HCT116 (cell line): ENCODE results near the gene CSNK2A2. TPM values are rescaled to one million over a fixed set of nuclear protein-coding genes. Genes with fewer than 3 reads are reported as not detected.
A peak's percentile ranks its signal among the peaks of the same experiment; 100 is the strongest.

Source experiments
- ATAC-seq: fragments of 200-7000 bp; cut with Tn5 transposase; 2 replicates; pipeline ENCODE4 v1.9.1; 2020; ENCODE audit warnings: mild to moderate bottlenecking, moderate library complexity
- BruUV-seq: library from RNA; stranded (reverse); fragments of 400-500 nt; replicated peaks from 2 replicates; lab custom pipeline; 2021; lab: Mats Ljungman, UMichigan
- CTCF ChIA-PET: fragments of 300-600 bp; sonication (Branson Sonifier 250); formaldehyde crosslinking; loops from one replicate; lab custom pipeline; 2021; ENCODE audit warnings: antibody characterized with exemption; lab: Charles Lee
- POLR2A ChIA-PET: fragments of 300-600, 350-600 bp; sonication (Branson Sonifier 250); formaldehyde crosslinking; loops from one replicate; lab custom pipeline; 2021; ENCODE audit warnings: antibody characterized with exemption; lab: Charles Lee
- RAD21 ChIA-PET, 2 experiments: fragments of 300-600 bp; sonication (Branson Sonifier 250); formaldehyde crosslinking; loops; one replicate each; lab custom pipeline; 2023; ENCODE audit warnings: low total read pairs in 2 of 2; ENCODE audit not compliant: uncharacterized antibody in 2 of 2, unreplicated experiment in 2 of 2, low non-redundant PET in 1 of 2; lab: Charles Lee
- DNase-seq: peaks from one replicate; pipeline ENCODE4 v3.0.0-alpha.2; 2010; ENCODE audit warnings: low read depth, low spot score
- H2AFZ ChIP-seq: fragments of 200-600 bp; shearing (Covaris generic), sonication (generic); 2 replicates; pipeline ENCODE4 v1.6.1; 2017; ENCODE audit warnings: low read depth, mixed run types, mixed read lengths, antibody characterized with exemption, low read length; ENCODE audit not compliant: poor library complexity, severe bottlenecking
- H3K27ac ChIP-seq: 2 replicates; pipeline ENCODE4 v1.5.1; 2012; ENCODE audit warnings: low read depth, low read length
- H3K27me3 ChIP-seq: fragments of 200-600 bp; sonication (generic); 2 replicates; pipeline ENCODE4 v1.6.1; 2016; ENCODE audit warnings: mixed run types, low read length, mixed read lengths; ENCODE audit not compliant: insufficient read depth
- H3K36me3 ChIP-seq, 2 experiments: fragments of 200-500 bp in 1 of 2; fragments of 200-600 bp in 1 of 2; sonication (Bioruptor generic) in 1 of 2; sonication (generic) in 1 of 2; 2 replicates each; pipeline versions ENCODE4 v1.5.1 to v1.6.1; 2014 to 2016; ENCODE audit warnings: low read length in 2 of 2, inconsistent platforms in 1 of 2, mixed read lengths in 1 of 2, mixed run types in 1 of 2; ENCODE audit not compliant: insufficient read depth in 2 of 2, control insufficient read depth in 1 of 2
- H3K4me1 ChIP-seq, 2 experiments: fragments of 200-600 bp in 1 of 2; sonication (generic) in 1 of 2; 2 replicates each; pipeline versions ENCODE4 v1.5.1 to v1.6.1; 2012 to 2017; ENCODE audit warnings: low read length in 2 of 2, inconsistent platforms in 1 of 2, mild to moderate bottlenecking in 1 of 2, mixed read lengths in 1 of 2, mixed run types in 1 of 2, moderate library complexity in 1 of 2; ENCODE audit not compliant: insufficient read depth in 2 of 2, control insufficient read depth in 1 of 2
- H3K4me2 ChIP-seq: fragments of 200-600 bp; sonication (generic); 2 replicates; pipeline ENCODE4 v1.6.1; 2017; ENCODE audit warnings: mixed run types, low read length, mixed read lengths
- H3K4me3 ChIP-seq, 2 experiments: fragments of 200-600 bp in 1 of 2; sonication (generic) in 1 of 2; replicated peaks in 1 of 2; 2 replicates each; pipeline ENCODE4 v1.5.1; 2011 to 2016; ENCODE audit warnings: low read length in 2 of 2, control low read depth in 1 of 2, low read depth in 1 of 2, mild to moderate bottlenecking in 1 of 2, mixed read lengths in 1 of 2, mixed run types in 1 of 2
- H3K79me2 ChIP-seq: fragments of 200-600 bp; sonication (generic); 2 replicates; pipeline ENCODE4 v1.6.1; 2017; ENCODE audit warnings: mild to moderate bottlenecking, mixed run types, low read length, moderate library complexity, mixed read lengths; ENCODE audit not compliant: insufficient read depth
- H3K9ac ChIP-seq: fragments of 200-600 bp; sonication (generic); 2 replicates; pipeline ENCODE4 v1.6.1; 2016; ENCODE audit warnings: low read length, mixed read lengths
- H3K9me2 ChIP-seq: fragments of 200-600 bp; sonication (generic), shearing (Covaris generic); 2 replicates; pipeline ENCODE4 v1.6.1; 2017; ENCODE audit warnings: mixed run types, mild to moderate bottlenecking, moderate library complexity; ENCODE audit not compliant: insufficient read depth
- H3K9me3 ChIP-seq, 2 experiments: fragments of 200-500 bp in 1 of 2; fragments of 200-600 bp in 1 of 2; sonication (Bioruptor generic) in 1 of 2; sonication (generic) in 1 of 2; 2 replicates each; pipeline ENCODE4 v1.6.1; 2014 to 2017; ENCODE audit warnings: low read length in 2 of 2, mixed read lengths in 2 of 2, inconsistent platforms in 1 of 2, low read depth in 1 of 2, mild to moderate bottlenecking in 1 of 2, mixed run types in 1 of 2, moderate library complexity in 1 of 2; ENCODE audit not compliant: control insufficient read depth in 1 of 2, insufficient read depth in 1 of 2
- H4K20me1 ChIP-seq: fragments of 200-600 bp; sonication (generic), shearing (Covaris generic); 2 replicates; pipeline ENCODE4 v1.6.1; 2017; ENCODE audit warnings: mixed run types, mild to moderate bottlenecking, moderate library complexity; ENCODE audit not compliant: insufficient read depth
- ATF3 ChIP-seq: IDR thresholded peaks from 2 replicates; pipeline ENCODE4 v1.6.1; 2012
- CEBPB ChIP-seq: IDR thresholded peaks from 2 replicates; pipeline ENCODE4 v1.6.1; 2012; ENCODE audit warnings: low read depth
- EGR1 ChIP-seq: IDR thresholded peaks from 2 replicates; pipeline ENCODE4 v1.6.1; 2012; ENCODE audit warnings: low read depth
- ELF1 ChIP-seq: IDR thresholded peaks from 2 replicates; pipeline ENCODE4 v1.6.1; 2012; ENCODE audit warnings: low read depth, borderline replicate concordance
- EZH2 ChIP-seq: fragments of 200-600 bp; sonication (generic); IDR thresholded peaks from 2 replicates; pipeline ENCODE4 v1.6.1; 2017; ENCODE audit warnings: antibody characterized with exemption, mixed run types
- EZH2phosphoT487 ChIP-seq: fragments of 200-600 bp; IDR thresholded peaks from 2 replicates; pipeline ENCODE4 v1.6.1; 2018; ENCODE audit warnings: antibody characterized with exemption, borderline replicate concordance
- JUND ChIP-seq: IDR thresholded peaks from 2 replicates; pipeline ENCODE4 v1.6.1; 2012
- POLR2A ChIP-seq: IDR thresholded peaks from 2 replicates; pipeline ENCODE4 v1.7.0; 2011; ENCODE audit warnings: borderline replicate concordance; ENCODE audit not compliant: insufficient read depth, insufficient read length; ENCODE audit errors: extremely low read depth
- RAD21 ChIP-seq: IDR thresholded peaks from 2 replicates; pipeline ENCODE4 v1.6.1; 2012; ENCODE audit warnings: low read depth, mild to moderate bottlenecking
- SIN3A ChIP-seq: IDR thresholded peaks from 2 replicates; pipeline ENCODE4 v1.6.1; 2012; ENCODE audit warnings: low read depth
- SP1 ChIP-seq: IDR thresholded peaks from 2 replicates; pipeline ENCODE4 v1.6.1; 2012; ENCODE audit warnings: low read depth
- SRF ChIP-seq: IDR thresholded peaks from 2 replicates; pipeline ENCODE4 v1.6.1; 2012; ENCODE audit warnings: low read depth
- TCF7L2 ChIP-seq: IDR thresholded peaks from 2 replicates; pipeline ENCODE4 v1.7.0; 2011; ENCODE audit warnings: borderline replicate concordance, inconsistent platforms; ENCODE audit not compliant: insufficient read depth, insufficient read length; ENCODE audit errors: extremely low read depth
- ZFX ChIP-seq: fragments of 450-650 bp; IDR thresholded peaks from 2 replicates; pipeline ENCODE4 v1.6.1; 2017
- ZNF274 ChIP-seq: fragments of 200-500 bp; sonication (Bioruptor generic); IDR thresholded peaks from 2 replicates; pipeline ENCODE4 v1.6.1; 2014; ENCODE audit warnings: mild to moderate bottlenecking, low read depth, low read length, inconsistent platforms
- intact Hi-C: fragments of 100-400 bp; cut with micrococcal nuclease; formaldehyde crosslinking; loops from 2 replicates; pipeline ENCODE4 v1.10.0; 2022
- total RNA-seq: library from RNA; stranded (reverse); gene quantifications from one replicate; pipeline ENCODE4 v1.2.1, GENCODE V29; 2021; ENCODE audit not compliant: unreplicated experiment
- TF ChIP-seq, protein P1 (sequence below): IDR thresholded peaks from 2 replicates; pipeline ENCODE4 v1.6.1; 2012
- TF ChIP-seq, protein P2 (sequence below), 3 experiments: fragments of 200-600 bp in 1 of 3; sonication (generic) in 1 of 3; IDR thresholded peaks in 2 of 3; conservative IDR thresholded peaks in 1 of 3; 2 replicates each; pipeline ENCODE4 v1.5.1; 2012 to 2017; ENCODE audit warnings: low read depth in 2 of 3, low read length in 2 of 3, antibody characterized with exemption in 1 of 3, borderline replicate concordance in 1 of 3, control low read depth in 1 of 3, mild to moderate bottlenecking in 1 of 3, mixed read lengths in 1 of 3, mixed run types in 1 of 3, moderate library complexity in 1 of 3; ENCODE audit not compliant: insufficient read depth in 1 of 3

Gene CSNK2A2
- total RNA-seq, 1 experiment from 2014 or later: 97.7 TPM

- TF ChIP-seq, protein P1, sequence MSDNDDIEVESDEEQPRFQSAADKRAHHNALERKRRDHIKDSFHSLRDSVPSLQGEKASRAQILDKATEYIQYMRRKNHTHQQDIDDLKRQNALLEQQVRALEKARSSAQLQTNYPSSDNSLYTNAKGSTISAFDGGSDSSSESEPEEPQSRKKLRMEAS: peak; percentile 98
- peak; percentile 87 for TF ChIP-seq POLR2A
- TF ChIP-seq JUND: peak; percentile 52
- TF ChIP-seq ELF1: peak; percentile 71
- no peak for TF ChIP-seq EZH2
- TF ChIP-seq SIN3A: peak; percentile 89
- TF ChIP-seq ZFX: peak; percentile 85
Measured at GRCh38 chr16:58129097-58129936, 68.6 kb downstream of the CSNK2A2 start, which contains the start of gene CFAP20 (continued).

DNA sequence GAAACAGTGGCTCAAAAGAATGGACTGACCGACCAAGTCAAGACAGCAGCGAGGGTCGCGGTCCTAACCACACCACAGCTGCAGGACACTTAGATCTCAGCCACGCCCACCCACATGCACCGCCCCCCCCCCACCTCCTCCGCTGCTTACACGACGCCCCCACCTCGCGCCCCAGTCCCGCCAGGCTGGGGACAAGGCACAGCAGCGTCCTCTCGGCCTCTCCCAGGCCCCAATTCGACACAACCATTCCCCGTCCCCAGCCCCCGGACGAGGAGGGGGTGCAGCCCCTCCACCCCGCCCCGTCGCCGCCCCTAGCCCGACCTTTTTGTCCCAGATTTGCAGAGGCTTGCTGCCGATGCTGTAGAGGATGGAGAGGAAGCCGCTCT, 69.2 kb downstream of the CSNK2A2 start:
- intact Hi-C loops: loop anchor here (1.0 kb wide), 1 partner anchor 103 kb away; the partner anchor contains the start of gene MMP15
- Histone ChIP-seq H3K9ac (peak overlapping the region; percentile 98), H3K9me2 (no peaks in the 10 kb centered on the region), H3K4me2 (peak overlapping the region; percentile 95), H3K4me3 (peak overlapping the region; percentile 94 to 99), H3K79me2 (peaks cover 54% of the 10 kb centered on the region), H3K9me3 (no peaks in the 10 kb centered on the region), H3K27ac (peak overlapping the region; percentile 80), H4K20me1 (peaks cover 18% of the 10 kb centered on the region; the same call in 1 of the 2 replicates), H3K27me3 (no peaks in the 10 kb centered on the region), H2AFZ (no peak overlapping the region)
- ATAC-seq: peak; percentile 17
- no TSS peak for BruUV-seq
- CTCF ChIA-PET: interaction anchor here (0.6 to 1.8 kb wide), 7 partner anchors 31 to 532 kb away, joined by 3 to 7 read pairs (median 3); no protein-coding TSS in a partner anchor
- TF ChIP-seq POLR2A: no peak
- no peak for TF ChIP-seq EZH2phosphoT487
- TF ChIP-seq ZFX: no peak
- no peak for TF ChIP-seq RAD21
- no peak for TF ChIP-seq JUND
- no peak for TF ChIP-seq SP1
- TF ChIP-seq TCF7L2: no peak
- no peak for TF ChIP-seq ELF1
- TF ChIP-seq ATF3: no peak
- no peak for TF ChIP-seq ZNF274
- TF ChIP-seq, protein P2, sequence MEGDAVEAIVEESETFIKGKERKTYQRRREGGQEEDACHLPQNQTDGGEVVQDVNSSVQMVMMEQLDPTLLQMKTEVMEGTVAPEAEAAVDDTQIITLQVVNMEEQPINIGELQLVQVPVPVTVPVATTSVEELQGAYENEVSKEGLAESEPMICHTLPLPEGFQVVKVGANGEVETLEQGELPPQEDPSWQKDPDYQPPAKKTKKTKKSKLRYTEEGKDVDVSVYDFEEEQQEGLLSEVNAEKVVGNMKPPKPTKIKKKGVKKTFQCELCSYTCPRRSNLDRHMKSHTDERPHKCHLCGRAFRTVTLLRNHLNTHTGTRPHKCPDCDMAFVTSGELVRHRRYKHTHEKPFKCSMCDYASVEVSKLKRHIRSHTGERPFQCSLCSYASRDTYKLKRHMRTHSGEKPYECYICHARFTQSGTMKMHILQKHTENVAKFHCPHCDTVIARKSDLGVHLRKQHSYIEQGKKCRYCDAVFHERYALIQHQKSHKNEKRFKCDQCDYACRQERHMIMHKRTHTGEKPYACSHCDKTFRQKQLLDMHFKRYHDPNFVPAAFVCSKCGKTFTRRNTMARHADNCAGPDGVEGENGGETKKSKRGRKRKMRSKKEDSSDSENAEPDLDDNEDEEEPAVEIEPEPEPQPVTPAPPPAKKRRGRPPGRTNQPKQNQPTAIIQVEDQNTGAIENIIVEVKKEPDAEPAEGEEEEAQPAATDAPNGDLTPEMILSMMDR (IDR thresholded peaks at IDR 0.05 in 2 of 3, conservative IDR thresholded peaks at IDR 0.05 in 1 of 3; ENCODE audit: borderline replicate concordance in 1 of 3, insufficient read depth in 1 of 3, low read depth in 2 of 3, low read length in 2 of 3): no peak
- no peak for TF ChIP-seq SRF
- TF ChIP-seq SIN3A: no peak
- TF ChIP-seq CEBPB: no peak
- TF ChIP-seq EGR1: no peak
- TF ChIP-seq, protein P1: no peak
- TF ChIP-seq, all 23 proteins: peak for 0
- Histone ChIP-seq H3K36me3 (no peaks in the 10 kb centered on the region), H3K4me1 (peaks cover 11 to 28% of the 10 kb centered on the region in 2 experiments; a peak in 3 of 4 replicates)
- DNase-seq: no peak
- ChIA-PET RAD21 (interaction anchor here (0.9 to 1.4 kb wide), 2 partner anchors 104 kb away, joined by 3 read pairs; no protein-coding TSS in a partner anchor), POLR2A (interaction anchor here (0.8 to 1.4 kb wide), 4 partner anchors 12 to 104 kb away, joined by 3 to 13 read pairs (median 4); no protein-coding TSS in a partner anchor)
